ENCODE results near the gene SNRPA1. TPM values are rescaled to one million over a fixed set of nuclear protein-coding genes. Genes with fewer than 3 reads are reported as not detected.

Gene SNRPA1
- total RNA-seq, 1 donor from 2014 or later, result 79.5 TPM

GRCh38 chr15:101326026-101326315, 30.9 kb upstream of the SNRPA1 start:
- FAIRE-seq, result no peak

GRCh38 chr15:101325263-101326025, 30.4 kb upstream of the SNRPA1 start:
- no peak overlapping the region for H3K27ac Mint-ChIP-seq (ENCODE audit: unreplicated experiment)
- H3K4me1 Mint-ChIP-seq (ENCODE audit: low read depth, unreplicated experiment), result no peaks in the 10 kb centered on the region

More at GRCh38 chr15:101326026-101326315, 30.9 kb upstream of the SNRPA1 start:
- Histone ChIP-seq H3K27me3 (ENCODE audit: insufficient read depth, low read length) (no peaks in the 10 kb centered on the region), H2AFZ (ENCODE audit: low read depth, low read length) (no peak overlapping the region), H3K9ac (ENCODE audit: low read length) (no peak overlapping the region), H3K79me2 (ENCODE audit: insufficient read depth, low read length) (no peaks in the 10 kb centered on the region), H3K9me3 (ENCODE audit: insufficient read depth, low read depth, low read length) (no peaks in the 10 kb centered on the region), H3K27ac (ENCODE audit: low read depth, low read length) (no peak overlapping the region), H4K20me1 (ENCODE audit: insufficient read depth, low read length) (no peaks in the 10 kb centered on the region), H3K36me3 (ENCODE audit: insufficient read depth, low read length) (no peaks in the 10 kb centered on the region), H3K4me2 (ENCODE audit: low read length) (no peak overlapping the region), H3K4me3 (ENCODE audit: insufficient read depth, low read depth, low read length) (no peak overlapping the region), H3K4me1 (ENCODE audit: insufficient read depth, low read length) (no peaks in the 10 kb centered on the region)
- Mint-ChIP-seq H3K4me3 (ENCODE audit: unreplicated experiment) (no peak overlapping the region), H3K27ac (ENCODE audit: unreplicated experiment) (no peak overlapping the region), H3K9me3 (ENCODE audit: unreplicated experiment) (peaks cover 2% of the 10 kb centered on the region), H3K4me1 (ENCODE audit: low read depth, unreplicated experiment) (no peaks in the 10 kb centered on the region), H3K27me3 (ENCODE audit: low read depth, unreplicated experiment) (peaks cover 66% of the 10 kb centered on the region), H3K36me3 (ENCODE audit: low read depth, unreplicated experiment) (peaks cover 2% of the 10 kb centered on the region)
- TF ChIP-seq CTCF (IDR thresholded peaks at IDR 0.05; ENCODE audit: insufficient read depth, low read depth, low read length) (no peak), EZH2 (IDR thresholded peaks at IDR 0.05; ENCODE audit: insufficient read depth, low read length) (no peak)
- DNase-seq (ENCODE audit: low read depth), result no peak

More at GRCh38 chr15:101325263-101326025, 30.4 kb upstream of the SNRPA1 start:
- FAIRE-seq, result no peak
- no peaks in the 10 kb centered on the region for H3K4me1 ChIP-seq (ENCODE audit: insufficient read depth, low read length)
- Mint-ChIP-seq H3K36me3 (ENCODE audit: low read depth, unreplicated experiment) (peaks cover 2% of the 10 kb centered on the region), H3K4me3 (ENCODE audit: unreplicated experiment) (no peak overlapping the region), H3K9me3 (ENCODE audit: unreplicated experiment) (peaks cover under 1% of the 10 kb centered on the region), H3K27me3 (ENCODE audit: low read depth, unreplicated experiment) (peaks cover 67% of the 10 kb centered on the region)
- no peak overlapping the region for H3K4me2 ChIP-seq (ENCODE audit: low read length)
- H4K20me1 ChIP-seq (ENCODE audit: insufficient read depth, low read length), result no peaks in the 10 kb centered on the region
- no peak for DNase-seq (ENCODE audit: low read depth)
- TF ChIP-seq EZH2 (IDR thresholded peaks at IDR 0.05; ENCODE audit: insufficient read depth, low read length), result no peak
- TF ChIP-seq CTCF (IDR thresholded peaks at IDR 0.05; ENCODE audit: insufficient read depth, low read depth, low read length), result no peak
- no peak overlapping the region for H3K9ac ChIP-seq (ENCODE audit: low read length)
- no peaks in the 10 kb centered on the region for H3K27me3 ChIP-seq (ENCODE audit: insufficient read depth, low read length)
- no peaks in the 10 kb centered on the region for H3K79me2 ChIP-seq (ENCODE audit: insufficient read depth, low read length)
- no peaks in the 10 kb centered on the region for H3K36me3 ChIP-seq (ENCODE audit: insufficient read depth, low read length)
- no peak overlapping the region for H3K27ac ChIP-seq (ENCODE audit: low read depth, low read length)
- no peaks in the 10 kb centered on the region for H3K9me3 ChIP-seq (ENCODE audit: insufficient read depth, low read depth, low read length)
- no peak overlapping the region for H2AFZ ChIP-seq (ENCODE audit: low read depth, low read length)
- H3K4me3 ChIP-seq (ENCODE audit: insufficient read depth, low read depth, low read length), result no peak overlapping the region

Data from astrocyte (in vitro differentiated cells and primary cell).